ENCODE data around the gene SLC25A23.
"Not testable (repeated sequence)": the region's sequence is repeated elsewhere in the genome, so short reads cannot be mapped to it uniquely, and the experiment has no call there.

Gene SLC25A23

GRCh38 chr19:6459262-6460098 is at the start of gene SLC25A23:
Gene SLC25A23, minus strand, starts transcription at chr19:6459792. Its CDS starts 164 bp downstream, at chr19:6459628.
- peak; percentile 62 for DNase-seq

- not testable (repeated sequence) for DNase-seq
Measured at GRCh38 chr19:6508028-6508771, 48.6 kb upstream of the SLC25A23 start.

DNA sequence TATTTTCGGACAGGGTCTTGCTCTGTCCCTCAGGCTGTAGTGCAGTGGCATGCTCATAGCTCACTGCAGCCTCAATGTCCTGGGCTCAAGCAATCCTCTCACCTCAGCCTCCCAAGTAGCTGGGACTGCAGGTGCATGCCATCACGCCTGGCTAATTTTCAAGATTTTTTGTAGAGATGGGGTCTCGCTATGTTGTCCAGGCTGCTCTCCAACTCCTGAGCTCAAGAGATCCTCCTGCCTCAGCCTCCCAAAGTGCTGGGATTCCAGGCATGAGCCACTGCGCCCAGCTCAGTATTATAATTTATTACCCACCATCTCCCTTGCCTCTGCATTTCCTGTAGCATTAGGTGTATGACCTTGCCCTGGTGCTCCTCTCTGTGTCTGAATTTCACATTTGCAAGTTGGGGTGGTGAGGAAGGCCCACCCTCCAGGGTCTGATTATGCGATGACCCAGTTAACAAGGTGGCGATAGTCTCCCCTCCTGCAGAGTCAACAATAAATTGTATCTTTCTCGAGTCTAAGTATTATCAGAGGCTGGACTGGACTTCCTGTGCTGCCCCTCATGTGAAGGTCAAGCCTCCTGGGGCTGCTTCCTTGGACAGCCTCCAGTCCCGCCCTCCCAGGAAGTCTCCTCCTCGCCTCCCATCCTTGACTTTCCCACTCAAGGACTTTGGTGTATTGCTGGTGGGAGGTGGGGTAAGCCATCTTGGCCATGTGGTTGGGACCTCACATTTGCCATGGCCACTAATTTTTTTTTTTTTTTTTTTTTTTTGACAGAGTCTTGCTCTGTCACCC is 44.0 kb upstream of the SLC25A23 start:
- no peak for DNase-seq

- DNase-seq, result no peak
Measured at GRCh38 chr19:6501740-6502648, 42.4 kb upstream of the SLC25A23 start, which contains the start of gene TUBB4A. Gene TUBB4A, minus strand, starts transcription at chr19:6502309. Its CDS starts 97 bp downstream, at chr19:6502212.

DNA sequence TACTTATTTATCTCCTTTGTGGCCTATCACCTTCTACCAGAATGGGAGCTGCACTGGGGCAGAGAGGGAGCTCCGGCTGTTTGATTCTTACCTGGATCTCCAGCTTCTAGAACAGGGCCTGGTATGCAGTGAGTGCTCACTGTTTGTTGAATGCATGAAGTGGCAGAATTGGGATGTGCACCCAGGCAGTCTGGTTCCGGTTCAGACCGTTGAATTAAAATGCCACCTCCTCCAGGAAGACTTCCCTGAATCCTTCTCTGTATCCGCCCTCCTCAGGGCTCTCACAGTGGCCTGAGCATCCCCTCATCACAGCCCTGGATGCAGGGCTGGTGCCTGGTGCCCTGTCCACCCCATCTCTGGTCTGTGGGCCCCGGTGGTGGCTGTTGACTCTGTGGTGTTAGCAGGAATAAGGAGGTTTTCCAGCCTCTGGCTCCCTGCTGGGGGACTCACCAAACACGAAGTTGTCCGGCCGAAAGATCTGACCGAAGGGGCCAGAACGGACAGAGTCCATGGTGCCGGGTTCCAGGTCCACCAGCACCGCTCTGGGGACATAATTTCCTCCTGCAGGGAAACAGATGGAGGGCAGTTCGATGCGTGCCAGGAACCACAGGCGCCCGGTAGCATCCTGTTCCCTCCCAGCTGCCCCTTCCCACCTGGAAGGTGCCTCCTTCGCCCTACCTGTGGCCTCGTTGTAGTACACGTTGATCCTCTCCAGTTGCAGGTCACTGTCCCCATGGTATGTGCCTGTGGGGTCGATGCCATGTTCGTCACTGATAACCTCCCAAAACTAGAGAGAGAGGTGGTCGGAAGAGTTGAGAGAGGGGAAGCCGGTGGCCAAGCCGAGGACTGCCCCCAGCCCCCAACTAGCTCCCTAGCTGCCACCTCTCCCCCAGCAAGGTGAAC is 41.5 kb upstream of the SLC25A23 start:
- no peak for DNase-seq

DNA sequence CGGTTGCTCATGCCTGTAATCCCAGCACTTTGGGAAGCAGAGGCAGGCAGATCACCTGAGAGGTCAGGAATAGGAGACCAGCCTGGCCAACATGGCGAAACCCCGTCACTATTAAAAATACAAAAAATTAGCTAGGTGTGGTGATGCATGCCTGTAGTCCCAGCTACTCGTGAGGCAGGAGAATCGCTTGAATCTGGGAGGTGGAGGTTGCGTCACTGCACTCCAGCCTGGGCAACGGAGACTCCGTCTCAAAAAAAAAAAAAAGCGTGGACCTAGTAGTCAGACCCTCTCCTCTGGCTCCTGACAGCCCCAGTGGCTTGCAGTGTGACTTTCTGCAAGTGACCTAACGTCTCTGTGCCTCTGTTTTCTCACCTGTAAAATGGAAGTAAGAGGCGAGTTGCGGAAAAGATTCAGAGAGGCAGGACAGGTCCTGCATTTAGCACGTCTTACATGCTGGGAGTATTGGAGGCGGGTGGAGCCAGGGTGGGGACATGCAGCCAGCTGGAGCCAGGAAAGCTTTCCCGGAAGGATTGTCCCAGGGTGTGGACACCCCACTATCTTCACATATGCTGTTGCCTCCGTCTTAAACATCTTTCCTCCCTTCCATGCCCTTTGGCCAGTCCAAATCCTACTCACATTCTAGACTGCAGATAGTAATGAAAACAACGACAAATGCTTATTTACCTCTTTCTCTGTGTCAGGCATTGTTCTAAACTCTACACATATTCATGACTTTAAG is 39.6 kb upstream of the SLC25A23 start:
- DNase-seq, result no peak

GRCh38 chr19:6498294-6499036 is 38.9 kb upstream of the SLC25A23 start:
- DNase-seq, result no peak

- no peak for DNase-seq
Measured at GRCh38 chr19:6495947-6496346, 36.4 kb upstream of the SLC25A23 start.

DNA sequence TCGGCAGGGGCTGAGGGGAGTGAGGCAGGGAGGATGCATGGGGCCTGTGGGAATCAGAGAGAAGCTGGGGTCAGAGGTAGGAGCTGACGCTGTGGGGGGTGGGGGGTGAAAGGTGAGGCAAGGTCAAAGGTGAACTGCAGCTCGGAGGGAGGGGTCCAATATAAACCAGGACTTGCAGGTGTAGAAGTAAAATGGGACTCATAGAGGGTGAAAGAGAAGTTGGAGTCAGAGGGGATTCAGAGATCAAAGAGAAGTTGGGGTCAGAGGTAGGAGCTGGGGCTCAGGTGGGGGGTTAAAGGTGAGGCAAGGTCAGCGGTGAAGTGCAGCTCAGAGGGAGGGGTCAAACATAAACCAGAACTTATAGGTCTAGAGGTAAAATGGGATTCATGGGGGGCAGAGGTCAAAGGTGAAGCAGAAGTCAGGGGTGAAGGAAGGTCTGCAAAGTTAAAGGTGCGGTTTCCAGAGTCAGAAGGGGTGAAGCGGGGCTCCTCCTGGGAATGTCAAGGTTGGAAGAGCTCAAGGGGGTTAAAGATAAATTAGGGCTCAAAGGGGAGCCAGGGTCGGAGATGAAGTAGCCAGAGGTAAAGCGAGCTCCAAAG is 34.9 kb upstream of the SLC25A23 start:
- no peak for DNase-seq

- DNase-seq, result no peak
Measured at GRCh38 chr19:6491802-6492592, 32.4 kb upstream of the SLC25A23 start.

DNA sequence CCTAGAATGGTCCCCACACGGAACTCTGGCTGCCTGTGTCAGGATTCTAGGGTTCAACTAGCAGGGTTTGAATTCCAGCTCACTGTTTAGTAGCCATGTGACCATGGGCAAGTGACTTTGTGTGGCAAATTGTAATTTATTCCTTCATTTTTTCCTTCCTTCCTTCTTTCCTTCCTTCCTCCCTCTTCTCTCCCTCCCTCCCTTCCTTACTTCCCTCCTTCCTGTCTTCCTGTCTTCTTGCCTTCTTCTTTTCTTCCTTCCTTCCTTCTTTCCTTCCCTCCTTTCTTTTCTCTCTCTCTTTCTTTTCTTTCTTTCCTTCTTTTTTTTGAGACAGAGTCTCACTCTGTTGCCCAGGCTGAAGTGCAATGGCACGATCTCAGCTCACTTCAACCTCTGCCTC is 30.5 kb upstream of the SLC25A23 start:
- DNase-seq, result no peak

- DNase-seq, result no peak
Measured at GRCh38 chr19:6489278-6490061, 29.9 kb upstream of the SLC25A23 start.

GRCh38 chr19:6484831-6485230 is 25.2 kb upstream of the SLC25A23 start:
- DNase-seq, result no peak

DNA sequence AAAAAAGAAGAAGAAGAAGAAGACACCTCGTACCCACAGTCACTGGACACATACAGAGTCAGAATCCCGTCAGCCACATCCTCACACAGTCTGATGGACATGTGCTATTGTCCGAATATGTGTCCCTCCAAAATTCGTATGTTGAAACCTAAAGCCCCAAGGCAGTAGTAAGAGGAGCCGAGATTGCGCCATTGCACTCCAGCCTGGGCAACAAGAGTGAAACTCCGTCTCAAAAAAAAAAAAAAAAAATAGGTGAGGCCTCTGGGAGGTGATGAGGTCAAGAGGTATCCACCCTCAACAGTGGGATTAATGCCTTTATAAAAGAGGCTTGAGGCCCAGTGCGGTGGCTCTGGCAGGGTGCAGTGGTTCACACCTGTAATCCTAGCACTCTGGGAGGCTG is 24.6 kb upstream of the SLC25A23 start:
- DNase-seq, result no peak

DNA sequence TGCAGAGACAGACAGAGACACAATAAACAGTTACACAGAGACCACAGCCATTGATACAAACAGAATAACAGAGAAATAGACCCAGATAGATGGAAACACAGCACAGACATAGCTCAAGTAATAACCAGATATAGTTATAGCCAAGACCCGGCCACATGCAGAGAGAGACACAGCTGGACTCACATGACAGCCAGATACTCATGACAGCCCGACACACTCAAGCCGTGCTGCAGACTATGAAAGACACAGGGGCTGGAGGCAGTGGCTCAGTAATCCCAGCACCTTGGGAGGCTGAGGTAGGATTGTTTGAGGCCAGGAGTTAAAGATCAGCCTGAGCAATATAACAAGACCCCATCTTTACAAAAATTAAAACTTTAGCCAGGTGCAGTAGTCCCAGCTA is 23.6 kb upstream of the SLC25A23 start:
- no peak for DNase-seq

GRCh38 chr19:6482343-6482686 is 22.7 kb upstream of the SLC25A23 start:
- no peak for DNase-seq

GRCh38 chr19:6481541-6482342 is 22.1 kb upstream of the SLC25A23 start, which contains the start of gene DENND1C:
Gene DENND1C, minus strand, starts transcription at chr19:6481787. Its CDS starts 92 bp downstream, at chr19:6481695.
- DNase-seq, result peak; percentile 47

All from GDM1 (cell line).